GM21526 (cell line): ENCODE results near the gene GOLPH3L.
"Not testable (repeated sequence)": the region's sequence is repeated elsewhere in the genome, so short reads cannot be mapped to it uniquely, and the experiment has no call there.

Source experiments
- ATAC-seq: cut with Tn5 transposase; IDR thresholded peaks from one replicate; pipeline ENCODE4 v1.9.1; 2021; ENCODE audit warnings: moderate library complexity; ENCODE audit not compliant: unreplicated experiment, low FRiP score

GOLPH3L gene

GRCh38 chr1:150619576-150620509 lies 77.1 kb downstream of the GOLPH3L start:
- ATAC-seq = no peak

- no peak for ATAC-seq
Measured at GRCh38 chr1:150615346-150616201, 81.4 kb downstream of the GOLPH3L start.

- ATAC-seq = no peak
Measured at GRCh38 chr1:150613061-150613920, 83.7 kb downstream of the GOLPH3L start.

GRCh38 chr1:150612014-150612345 lies 85.0 kb downstream of the GOLPH3L start:
- no peak for ATAC-seq

- no peak for ATAC-seq
Measured at GRCh38 chr1:150610576-150610975, 86.4 kb downstream of the GOLPH3L start.

- no peak for ATAC-seq
Measured at GRCh38 chr1:150609732-150610131, 87.2 kb downstream of the GOLPH3L start.

- ATAC-seq = no peak
Measured at GRCh38 chr1:150606463-150607142, 90.4 kb downstream of the GOLPH3L start.

GRCh38 chr1:150605451-150605731 lies 91.6 kb downstream of the GOLPH3L start:
- ATAC-seq = not testable (repeated sequence)

GRCh38 chr1:150604226-150604588 lies 92.7 kb downstream of the GOLPH3L start:
- no peak for ATAC-seq

GRCh38 chr1:150603711-150604110 lies 93.2 kb downstream of the GOLPH3L start:
- ATAC-seq = no peak

- not testable (repeated sequence) for ATAC-seq
Measured at GRCh38 chr1:150602372-150602771, 94.6 kb downstream of the GOLPH3L start.

- no peak for ATAC-seq
Measured at GRCh38 chr1:150601540-150601939, 95.4 kb downstream of the GOLPH3L start.

GRCh38 chr1:150598346-150598745 lies 98.6 kb downstream of the GOLPH3L start:
- not testable (repeated sequence) for ATAC-seq

- no peak for ATAC-seq
Measured at GRCh38 chr1:150596976-150597375, 100.0 kb downstream of the GOLPH3L start.
